SIG-M5 treated with dmso at 0.1 percent for 504 hours (cell line): ENCODE measurements around the gene IBA57.
"Not testable (repeated sequence)": the region's sequence is repeated elsewhere in the genome, so short reads cannot be mapped to it uniquely, and the experiment has no call there.

Source experiments
- DNase-seq: peaks from one replicate; lab custom pipeline; 2025; ENCODE audit not compliant: unreplicated experiment; lab: John Stamatoyannopoulos, UW

The IBA57 gene

GRCh38 chr1:228224198-228225164 lies 58.9 kb downstream of the IBA57 start:
- DNase-seq = no peak

GRCh38 chr1:228225165-228225710 lies 59.6 kb downstream of the IBA57 start:
- DNase-seq = no peak

GRCh38 chr1:228225740-228226139 lies 60.1 kb downstream of the IBA57 start:
- no peak for DNase-seq

- no peak for DNase-seq
Measured at GRCh38 chr1:228226141-228226874, 60.7 kb downstream of the IBA57 start.

GRCh38 chr1:228226956-228227791 lies 61.6 kb downstream of the IBA57 start:
- DNase-seq = peak; percentile 79

GRCh38 chr1:228228147-228228546 lies 62.5 kb downstream of the IBA57 start:
- not testable (repeated sequence) for DNase-seq

GRCh38 chr1:228228601-228229074 lies 63.0 kb downstream of the IBA57 start:
- peak; percentile 84 for DNase-seq

GRCh38 chr1:228231189-228231588 lies 65.6 kb downstream of the IBA57 start:
- no peak for DNase-seq
